Mucosa of rectum (tissue), 2 donors: ENCODE measurements around the gene LRCH3.

ENCODE experiments used
- H3K27ac ChIP-seq, 2 donors: one replicate each; pipeline ENCODE4 v1.7.0; 2013; ENCODE audit warnings: inconsistent platforms in 2 of 2, low read depth in 2 of 2, low read length in 2 of 2
- H3K27me3 ChIP-seq, 2 donors: one replicate each; pipeline ENCODE4 v1.7.0; 2013; ENCODE audit warnings: low read length in 2 of 2; ENCODE audit not compliant: control insufficient read depth in 2 of 2, insufficient read depth in 2 of 2
- H3K36me3 ChIP-seq, 2 donors: one replicate each; pipeline ENCODE4 v1.7.0; 2013; ENCODE audit warnings: low read length in 2 of 2; ENCODE audit not compliant: control insufficient read depth in 2 of 2, insufficient read depth in 2 of 2
- H3K4me1 ChIP-seq, 2 donors: one replicate each; pipeline ENCODE4 v1.7.0; 2013; ENCODE audit warnings: low read length in 2 of 2, mild to moderate bottlenecking in 1 of 2; ENCODE audit not compliant: control insufficient read depth in 2 of 2, insufficient read depth in 2 of 2
- H3K4me3 ChIP-seq, 2 donors: one replicate each; pipeline ENCODE4 v1.7.0; 2013; ENCODE audit warnings: low read length in 2 of 2
- H3K9ac ChIP-seq, 2 donors: one replicate each; pipeline ENCODE4 v1.7.0; 2013; ENCODE audit warnings: low read length in 2 of 2, low read depth in 1 of 2, mild to moderate bottlenecking in 1 of 2
- H3K9me3 ChIP-seq, 2 donors: one replicate each; pipeline ENCODE4 v1.7.0; 2013; ENCODE audit warnings: low read length in 2 of 2; ENCODE audit not compliant: control insufficient read depth in 2 of 2
- donor health status: healthy.
- donor health status: Normal muscosa, but diverticular disease.

Gene LRCH3

GRCh38 chr3:197856199-197856816, 65.3 kb downstream of the LRCH3 start:
- Histone ChIP-seq H3K27ac (no peak overlapping the region), H3K27me3 (no peaks in the 10 kb centered on the region), H3K4me1 (no peaks in the 10 kb centered on the region), H3K36me3 (peaks cover 27 to 40% of the 10 kb centered on the region in 2 donors), H3K9ac (no peak overlapping the region), H3K4me3 (no peak overlapping the region), H3K9me3 (no peaks in the 10 kb centered on the region)

- no peaks in the 10 kb centered on the region for H3K27me3 ChIP-seq
- H3K9me3 ChIP-seq: no peaks in the 10 kb centered on the region
- no peaks in the 10 kb centered on the region for H3K4me1 ChIP-seq
- H3K9ac ChIP-seq: no peak overlapping the region
- H3K27ac ChIP-seq: no peak overlapping the region
- no peak overlapping the region for H3K4me3 ChIP-seq
- peaks cover 23 to 34% of the 10 kb centered on the region in 2 donors for H3K36me3 ChIP-seq
These were observed 67.1 kb downstream of the LRCH3 start for GRCh38 chr3:197858133-197858532.

GRCh38 chr3:197858598-197858997, 67.5 kb downstream of the LRCH3 start:
- Histone ChIP-seq H3K4me3 (no peak overlapping the region), H3K4me1 (no peaks in the 10 kb centered on the region), H3K9me3 (no peaks in the 10 kb centered on the region), H3K36me3 (peaks cover 23 to 30% of the 10 kb centered on the region in 2 donors), H3K9ac (no peak overlapping the region), H3K27me3 (no peaks in the 10 kb centered on the region), H3K27ac (no peak overlapping the region)

- Histone ChIP-seq H3K36me3 (peaks cover 8 to 11% of the 10 kb centered on the region in 2 donors), H3K4me3 (no peak overlapping the region), H3K27ac (no peak overlapping the region), H3K9ac (no peak overlapping the region), H3K4me1 (no peaks in the 10 kb centered on the region), H3K27me3 (no peaks in the 10 kb centered on the region), H3K9me3 (no peaks in the 10 kb centered on the region)
These were observed 75.0 kb downstream of the LRCH3 start for GRCh38 chr3:197866035-197866434.

- Histone ChIP-seq H3K27ac (no peak overlapping the region), H3K9ac (no peak overlapping the region), H3K36me3 (peaks cover 25 to 38% of the 10 kb centered on the region in 2 donors), H3K4me1 (no peaks in the 10 kb centered on the region), H3K27me3 (no peaks in the 10 kb centered on the region), H3K9me3 (no peaks in the 10 kb centered on the region), H3K4me3 (no peak overlapping the region)
These were observed 82.3 kb downstream of the LRCH3 start for GRCh38 chr3:197873329-197873728.

- no peak overlapping the region for H3K9ac ChIP-seq
- no peaks in the 10 kb centered on the region for H3K4me1 ChIP-seq
- H3K27ac ChIP-seq: no peak overlapping the region
- no peaks in the 10 kb centered on the region for H3K9me3 ChIP-seq
- no peak overlapping the region for H3K4me3 ChIP-seq
- H3K36me3 ChIP-seq: peaks cover 28 to 39% of the 10 kb centered on the region in 2 donors
- H3K27me3 ChIP-seq: no peaks in the 10 kb centered on the region
These were observed 83.0 kb downstream of the LRCH3 start for GRCh38 chr3:197874064-197874463.

GRCh38 chr3:197874653-197875052, 83.6 kb downstream of the LRCH3 start:
- Histone ChIP-seq H3K9me3 (no peaks in the 10 kb centered on the region), H3K27ac (no peak overlapping the region)

GRCh38 chr3:197877902-197878301, 86.8 kb downstream of the LRCH3 start:
- no peaks in the 10 kb centered on the region for H3K9me3 ChIP-seq
- no peaks in the 10 kb centered on the region for H3K27me3 ChIP-seq
- H3K27ac ChIP-seq: no peak overlapping the region
- peaks cover 22 to 31% of the 10 kb centered on the region in 2 donors for H3K36me3 ChIP-seq
- no peaks in the 10 kb centered on the region for H3K4me1 ChIP-seq
- no peak overlapping the region for H3K4me3 ChIP-seq
- H3K9ac ChIP-seq: no peak overlapping the region

More at GRCh38 chr3:197874653-197875052, 83.6 kb downstream of the LRCH3 start:
- no peak overlapping the region for H3K9ac ChIP-seq
- no peaks in the 10 kb centered on the region for H3K27me3 ChIP-seq
- peaks cover 28 to 39% of the 10 kb centered on the region in 2 donors for H3K36me3 ChIP-seq
- no peaks in the 10 kb centered on the region for H3K4me1 ChIP-seq
- no peak overlapping the region for H3K4me3 ChIP-seq

GRCh38 chr3:197878427-197878826, 87.4 kb downstream of the LRCH3 start:
- H3K27me3 ChIP-seq: no peaks in the 10 kb centered on the region
- no peak overlapping the region for H3K9ac ChIP-seq
- no peak overlapping the region for H3K4me3 ChIP-seq
- H3K4me1 ChIP-seq: no peaks in the 10 kb centered on the region
- no peak overlapping the region for H3K27ac ChIP-seq
- H3K9me3 ChIP-seq: no peaks in the 10 kb centered on the region
- peaks cover 18 to 26% of the 10 kb centered on the region in 2 donors for H3K36me3 ChIP-seq

GRCh38 chr3:197880491-197881269, 89.6 kb downstream of the LRCH3 start:
- H3K4me3 ChIP-seq: no peak overlapping the region
- H3K27me3 ChIP-seq: no peaks in the 10 kb centered on the region
- no peak overlapping the region for H3K9ac ChIP-seq
- H3K9me3 ChIP-seq: no peaks in the 10 kb centered on the region
- peaks cover 22 to 34% of the 10 kb centered on the region in 2 donors for H3K36me3 ChIP-seq
- H3K4me1 ChIP-seq: no peaks in the 10 kb centered on the region
- no peak overlapping the region for H3K27ac ChIP-seq
